Dedifferentiated amniotic fluid mesenchymal stem cell (primary cell): Measurements from ENCODE around the gene ATP5F1B.
"Not testable (repeated sequence)": the region's sequence is repeated elsewhere in the genome, so short reads cannot be mapped to it uniquely, and the experiment has no call there.

ENCODE experiments used
- DNase-seq: peaks from one replicate; pipeline ENCODE4 v3.0.0-alpha.2; 2016; ENCODE audit errors: extremely low spot score

ATP5F1B gene

DNA sequence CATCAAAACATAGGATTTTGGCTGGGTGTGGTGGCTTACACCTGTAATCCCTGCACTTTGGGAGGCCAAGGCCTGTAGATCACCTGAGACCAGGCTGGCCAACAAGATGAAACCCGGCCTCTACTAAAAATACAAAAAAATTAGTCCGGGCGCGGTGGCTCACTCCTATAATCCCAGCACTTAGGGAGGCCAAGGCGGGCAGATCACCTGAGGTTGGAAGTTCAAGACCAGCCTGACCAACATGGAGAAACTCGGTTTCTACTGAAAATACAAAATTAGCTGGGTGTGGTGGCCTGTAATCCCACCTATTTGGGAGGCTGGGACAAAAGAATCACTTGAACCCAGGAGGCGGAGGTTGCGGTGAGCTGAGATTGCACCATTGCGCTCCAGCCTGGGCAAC lies 2.2 kb upstream of the ATP5F1B start:
- DNase-seq, result not testable (repeated sequence)

DNA sequence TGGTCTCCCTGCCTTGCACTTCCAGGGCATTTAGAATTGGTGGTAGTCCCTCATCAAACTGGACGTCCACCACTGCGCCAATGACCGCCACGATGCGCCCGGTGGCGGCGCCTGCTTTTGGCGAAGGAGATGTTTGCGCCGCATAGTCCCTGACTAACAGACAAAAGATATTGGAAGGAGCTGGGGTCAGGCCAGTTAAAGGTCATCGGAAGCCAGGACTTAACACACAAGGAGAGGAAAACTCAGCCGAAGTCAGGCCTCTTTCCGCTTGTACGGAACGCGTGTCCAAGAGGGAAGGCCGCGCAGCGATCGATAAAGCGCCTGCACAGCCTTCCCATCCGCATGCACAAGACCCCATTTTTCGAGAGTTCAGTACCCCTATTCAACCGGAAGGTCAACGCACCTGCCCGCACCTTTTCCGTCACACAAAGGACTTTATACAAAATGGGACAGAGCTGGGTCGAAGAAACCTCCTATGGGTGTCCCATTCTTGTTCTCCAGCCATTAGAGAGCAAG lies 525 bp downstream of the ATP5F1B start:
- no peak for DNase-seq

DNA sequence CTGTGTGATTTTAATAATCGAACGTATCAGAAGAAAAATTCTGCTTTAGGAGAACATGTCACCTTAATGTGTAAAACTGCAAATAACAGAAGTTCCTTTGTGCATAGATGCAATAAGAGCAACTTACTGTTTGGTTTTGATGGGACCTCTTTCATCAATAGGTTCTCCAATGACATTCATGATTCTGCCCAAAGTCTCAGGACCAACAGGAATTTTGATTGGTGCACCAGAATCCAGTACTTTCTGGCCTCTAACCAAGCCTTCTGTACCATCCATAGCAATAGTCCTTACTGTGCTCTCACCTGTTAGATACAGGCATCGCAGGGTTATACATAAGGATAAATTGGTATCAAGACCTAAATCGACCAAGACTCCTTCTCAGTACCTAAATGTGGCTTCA lies 1.1 kb downstream of the ATP5F1B start:
- no peak for DNase-seq

DNA sequence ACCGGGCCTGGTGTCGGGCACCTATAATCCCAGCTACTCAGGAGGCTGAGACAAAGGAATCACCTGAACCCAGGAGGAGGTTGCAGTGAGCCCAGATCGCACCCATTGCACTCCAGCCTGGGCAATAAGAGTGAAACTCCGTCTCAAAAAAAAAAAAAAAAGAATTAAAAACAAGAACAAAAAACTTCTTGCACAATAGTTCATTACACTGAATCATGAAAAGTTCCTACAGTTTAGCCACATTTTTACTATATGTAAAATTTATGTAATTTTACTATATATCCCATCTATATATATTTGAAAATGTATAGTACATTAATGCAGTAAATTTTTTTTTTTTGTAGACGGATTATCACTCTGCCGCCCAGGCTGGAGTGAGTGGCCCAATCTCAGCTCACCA lies 4.6 kb downstream of the ATP5F1B start:
- no peak for DNase-seq

DNA sequence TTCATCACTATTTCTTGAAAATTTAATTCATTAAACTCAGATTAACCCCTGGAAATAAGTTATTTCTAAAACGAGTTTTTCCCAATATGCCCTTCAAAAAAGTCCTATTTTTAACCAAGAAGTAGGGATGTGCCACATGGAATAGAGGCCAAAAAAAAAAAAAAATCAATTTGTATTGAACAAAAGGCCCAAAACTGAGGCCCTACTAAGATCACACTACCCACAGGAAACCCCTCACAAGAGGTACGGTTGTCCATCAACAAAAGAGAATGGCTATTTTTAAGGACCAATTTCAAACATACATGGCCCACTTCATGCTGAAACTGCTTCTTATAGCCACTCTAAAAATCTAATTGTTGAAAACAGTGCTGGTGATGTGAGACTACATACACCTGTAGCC lies 8.2 kb downstream of the ATP5F1B start:
- DNase-seq, result no peak

DNA sequence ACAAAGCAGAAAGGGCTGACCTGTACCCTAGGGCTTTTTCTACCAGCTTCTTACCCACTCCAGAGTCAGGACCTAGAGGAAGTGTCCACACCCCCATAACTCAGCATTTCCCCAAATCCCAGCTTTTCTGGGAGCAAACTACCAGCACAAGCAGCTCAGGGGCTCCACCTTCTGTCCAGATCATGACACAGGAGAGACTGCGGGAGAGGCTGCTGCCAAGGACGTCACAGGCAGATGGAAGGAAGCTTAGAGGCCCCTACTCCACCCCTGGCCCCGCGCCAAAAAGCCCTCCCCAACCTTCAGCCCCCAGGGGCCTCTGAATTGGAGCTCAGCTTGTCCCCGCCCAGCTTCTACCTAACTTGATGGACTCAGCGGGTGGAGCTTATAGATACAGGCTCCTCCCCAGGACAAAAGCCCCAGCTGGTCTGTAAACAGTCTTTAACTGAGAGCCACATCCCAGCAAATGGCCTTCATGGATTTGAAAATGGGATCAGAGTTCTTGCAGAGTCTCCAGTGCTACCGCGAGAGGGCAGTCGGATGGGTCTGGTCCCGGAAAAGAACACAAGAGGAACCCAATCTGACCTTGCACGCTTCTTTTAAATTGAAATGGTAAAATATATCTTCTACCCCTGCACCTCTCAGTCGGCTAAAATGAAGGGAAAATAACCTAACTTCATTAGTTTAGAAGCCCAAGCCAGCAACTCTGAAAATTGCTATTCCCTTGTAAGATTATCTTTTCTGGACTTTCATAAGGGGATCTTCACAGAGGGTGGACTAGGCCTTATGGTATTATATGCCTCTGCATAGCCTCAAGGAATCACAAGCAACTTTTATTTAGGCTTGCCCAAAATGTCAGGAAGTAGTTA lies 8.9 kb downstream of the ATP5F1B start:
- DNase-seq, result peak; percentile 100

DNA sequence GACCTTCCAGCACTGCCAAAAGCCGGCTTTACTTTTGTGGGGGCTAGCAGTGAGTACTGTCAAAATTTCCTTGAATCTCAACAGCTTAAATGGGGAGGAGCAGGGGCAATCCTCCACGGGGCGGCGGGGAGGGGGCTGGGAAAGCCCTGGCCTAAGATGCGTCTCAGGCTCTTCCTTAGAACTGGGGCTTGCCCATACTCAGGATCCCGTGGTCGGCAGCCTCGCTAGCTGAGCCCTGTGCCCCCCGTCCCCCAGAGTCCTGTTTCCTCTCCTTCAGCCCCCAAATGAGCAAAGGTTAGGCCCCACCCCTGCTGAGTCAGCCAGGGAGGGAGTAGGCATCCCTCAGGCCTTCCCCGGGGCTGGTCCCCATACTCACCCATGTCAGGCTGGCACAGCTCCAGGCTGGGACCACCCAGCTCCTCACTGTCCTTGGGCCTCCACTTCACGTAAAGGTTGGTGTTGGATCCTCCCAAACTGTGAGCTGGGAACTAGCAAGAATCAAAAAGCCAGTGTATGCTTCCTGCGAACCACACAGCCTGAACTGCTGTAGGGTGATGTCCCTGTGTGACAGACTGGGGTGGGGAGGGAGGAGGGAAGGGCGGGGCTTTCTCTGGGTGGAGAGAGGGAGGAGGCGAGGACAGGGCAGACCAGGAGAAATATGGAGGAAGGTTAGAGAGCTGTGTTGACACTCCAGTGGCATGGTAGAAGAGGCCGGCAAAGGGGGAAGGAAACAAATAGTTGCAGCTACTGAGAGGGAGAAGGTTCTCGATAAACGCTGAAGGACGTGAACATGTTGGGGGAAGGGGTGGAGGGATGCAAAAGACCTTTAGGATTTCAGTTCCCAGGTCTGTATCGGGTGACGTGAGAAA lies 9.7 kb downstream of the ATP5F1B start:
- peak; percentile 88 for DNase-seq

DNA sequence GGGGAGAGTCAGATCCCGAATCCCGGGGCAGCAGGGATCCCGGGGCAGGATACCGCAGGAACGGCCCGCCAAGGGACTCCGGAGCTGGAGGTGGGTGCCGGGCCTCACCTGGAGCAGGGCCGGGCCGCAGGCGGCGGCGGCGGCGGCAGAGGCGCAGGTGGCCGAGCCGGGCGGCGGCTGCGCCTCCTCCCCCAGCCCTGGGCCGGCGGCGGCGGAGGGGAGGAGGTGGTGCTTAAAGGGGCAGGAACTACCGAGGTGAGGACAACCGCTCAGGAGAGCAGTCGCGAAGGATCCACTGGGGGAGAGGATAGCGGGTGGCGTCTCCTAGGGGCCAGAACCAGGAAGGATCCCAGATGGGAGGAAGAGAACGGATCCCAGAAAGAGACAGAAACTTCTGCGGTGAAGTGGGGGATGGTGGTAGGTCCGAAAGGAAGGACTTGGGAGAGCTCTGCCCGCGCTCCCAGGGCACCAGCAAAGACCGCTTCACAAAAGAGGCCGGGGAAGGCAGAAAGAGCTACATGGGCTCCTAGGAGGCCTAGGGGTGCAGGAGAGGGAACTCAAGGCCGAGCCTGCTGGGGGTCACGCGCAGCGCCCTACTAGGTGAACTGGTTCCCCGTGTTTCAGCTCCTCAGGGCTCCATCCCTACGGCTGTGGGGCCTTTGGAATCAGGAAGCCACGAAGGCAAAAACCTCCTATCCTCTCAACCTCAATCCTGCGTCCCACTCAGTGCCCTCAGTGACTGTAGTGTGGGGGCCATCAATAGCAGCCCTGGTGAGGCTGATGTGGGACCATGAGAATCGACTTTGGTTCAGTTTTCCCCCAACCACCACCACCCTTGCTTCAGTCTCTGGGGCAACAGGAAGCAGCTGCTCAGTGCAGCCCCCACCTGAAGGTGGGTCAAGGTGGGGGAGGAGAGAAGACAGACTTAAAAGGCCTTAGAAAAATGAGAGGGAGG lies 10.7 kb downstream of the ATP5F1B start:
- peak; percentile 46 for DNase-seq

DNA sequence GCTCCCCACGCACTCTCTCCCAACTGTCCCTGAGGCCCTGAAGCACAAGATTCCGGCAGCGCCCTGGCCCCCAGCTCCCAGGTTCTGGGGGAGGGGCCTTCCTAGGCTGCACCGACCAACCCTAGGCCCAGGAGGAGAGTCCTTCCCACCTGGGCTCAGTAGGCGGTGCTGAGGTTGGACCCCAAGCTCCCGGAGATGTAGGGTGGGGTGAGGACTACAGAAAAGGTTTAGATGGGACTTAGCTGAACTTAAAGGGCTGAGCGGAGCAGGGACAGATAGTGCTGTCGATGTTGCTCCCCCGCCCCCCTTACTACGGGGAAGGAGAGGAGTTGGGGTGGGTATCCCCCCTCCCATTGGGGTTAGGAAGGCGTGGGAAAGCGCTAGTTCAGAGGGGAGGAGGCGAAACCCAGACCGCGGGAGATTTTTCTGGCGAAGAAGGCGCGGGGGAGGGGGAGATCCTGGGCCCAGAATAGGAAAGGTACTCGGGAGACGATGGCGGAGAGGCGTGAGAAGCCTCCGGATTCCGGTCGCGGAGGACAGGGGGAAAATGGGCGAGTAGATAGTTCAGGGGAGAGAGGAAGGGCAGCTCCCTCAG lies 11.4 kb downstream of the ATP5F1B start:
- DNase-seq, result no peak

DNA sequence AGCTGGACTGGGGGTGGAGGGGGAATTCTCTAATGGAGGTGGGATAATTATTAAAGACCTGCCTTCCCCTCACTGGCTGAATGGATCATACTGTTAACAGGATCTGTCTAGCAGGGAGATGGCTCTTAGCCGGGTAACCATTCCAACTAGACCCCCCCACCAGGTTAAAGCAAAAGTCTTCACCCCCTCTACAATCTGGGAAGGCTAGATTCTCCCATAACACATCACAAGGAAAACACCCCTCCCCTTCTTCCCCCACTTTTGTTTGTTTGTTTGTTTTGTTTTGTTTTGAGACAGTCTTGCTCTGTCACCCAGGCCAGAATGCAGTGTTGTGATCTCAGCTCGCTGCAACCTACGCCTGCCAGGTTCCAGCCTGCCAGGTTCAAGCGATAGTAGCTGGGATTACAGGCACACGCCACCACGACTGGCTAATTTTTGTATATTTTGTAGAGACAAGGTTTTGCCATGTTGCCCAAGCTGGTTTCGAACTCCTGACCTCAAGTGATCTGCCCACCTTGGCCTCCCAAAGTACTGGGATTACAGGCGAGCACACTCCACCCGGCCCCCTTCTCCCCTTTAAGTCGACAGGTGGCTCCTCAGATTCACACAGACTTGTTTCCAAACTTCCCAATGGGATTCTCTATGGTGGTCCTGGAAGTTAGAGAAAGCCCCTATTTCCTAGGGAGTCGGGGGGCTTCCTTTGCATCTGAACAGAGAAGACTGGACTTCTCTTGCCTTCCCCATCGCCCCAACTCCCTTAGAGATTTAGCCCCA lies 12.1 kb downstream of the ATP5F1B start:
- DNase-seq, result no peak

DNA sequence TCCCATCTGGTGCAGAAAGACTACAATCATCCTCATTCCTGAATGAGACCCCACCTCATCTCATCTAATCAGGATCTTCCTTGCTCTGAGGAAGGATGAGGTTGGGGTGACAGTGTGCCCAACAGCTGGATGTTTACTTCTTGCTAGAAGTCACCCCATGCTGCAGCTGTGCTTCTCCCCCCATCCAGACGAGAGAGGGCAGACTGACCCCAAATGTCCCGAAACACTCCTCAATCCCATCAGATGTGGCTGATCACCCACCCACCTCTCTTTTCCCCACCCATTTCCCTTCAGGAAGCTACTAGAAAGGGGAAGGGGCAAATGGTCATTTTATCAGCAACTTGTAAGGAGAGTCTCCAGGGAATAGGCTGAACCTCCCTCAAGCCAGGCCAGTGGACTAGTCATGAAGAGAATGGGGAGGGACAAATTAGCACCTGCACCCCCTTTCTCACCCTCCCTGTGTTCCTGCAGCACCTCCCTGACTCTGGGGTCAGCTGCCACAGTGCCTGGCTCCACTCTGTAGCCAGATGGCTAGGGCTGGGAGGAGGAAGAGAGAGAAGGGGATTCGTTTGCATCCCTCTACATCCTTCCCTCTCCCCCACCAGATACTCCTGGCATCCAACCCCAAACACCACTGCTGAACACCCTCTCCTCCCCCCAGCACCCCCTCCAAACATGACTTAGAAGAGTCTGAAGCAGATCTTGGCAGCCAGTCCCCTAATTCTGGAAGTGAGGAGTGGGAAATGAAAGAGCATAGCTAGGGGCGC lies 12.9 kb downstream of the ATP5F1B start:
- DNase-seq, result no peak

DNA sequence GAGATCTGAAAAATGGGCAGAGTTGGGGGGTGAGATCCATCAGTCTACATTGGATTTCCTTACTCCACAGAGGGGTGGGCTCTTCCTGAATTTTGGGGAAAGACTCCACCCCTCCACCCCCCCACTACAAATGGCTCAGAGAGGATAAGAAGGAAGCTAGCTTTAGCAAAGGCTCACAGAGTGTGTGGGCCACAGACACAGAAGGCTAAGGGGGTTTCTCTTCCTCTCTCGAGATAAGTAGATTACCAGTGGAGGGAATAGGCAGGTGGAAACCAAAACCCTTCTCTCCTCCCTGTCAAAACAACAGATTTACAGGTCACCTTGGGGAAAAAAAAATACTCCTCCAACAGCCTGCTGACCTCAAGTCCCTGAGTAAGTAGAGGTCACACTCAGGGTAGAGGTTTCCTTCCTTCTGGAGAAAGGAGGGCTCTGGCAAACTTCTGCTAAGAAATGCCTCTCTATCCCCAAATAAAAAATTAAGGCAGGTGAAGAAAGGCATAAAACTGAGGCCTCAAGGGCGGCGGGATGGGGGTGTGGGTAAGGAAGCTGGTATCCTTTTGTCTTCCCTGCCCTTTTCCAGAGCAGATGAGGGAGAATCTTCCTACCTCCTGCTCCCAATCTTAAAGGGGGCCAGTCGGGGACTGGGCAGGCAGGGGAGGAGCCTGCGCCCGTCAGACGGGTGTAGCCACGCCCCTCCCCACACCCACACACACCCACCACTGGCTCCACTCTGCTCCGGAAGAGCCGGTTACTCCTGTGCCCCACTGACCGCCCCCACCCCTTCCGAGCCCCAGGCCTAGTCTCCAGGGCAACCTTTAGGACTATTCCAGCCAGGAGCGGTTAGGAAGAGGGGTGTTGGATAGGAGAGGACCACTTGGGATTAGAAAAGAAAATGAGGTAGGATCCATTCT lies 13.7 kb downstream of the ATP5F1B start:
- DNase-seq, result no peak

DNA sequence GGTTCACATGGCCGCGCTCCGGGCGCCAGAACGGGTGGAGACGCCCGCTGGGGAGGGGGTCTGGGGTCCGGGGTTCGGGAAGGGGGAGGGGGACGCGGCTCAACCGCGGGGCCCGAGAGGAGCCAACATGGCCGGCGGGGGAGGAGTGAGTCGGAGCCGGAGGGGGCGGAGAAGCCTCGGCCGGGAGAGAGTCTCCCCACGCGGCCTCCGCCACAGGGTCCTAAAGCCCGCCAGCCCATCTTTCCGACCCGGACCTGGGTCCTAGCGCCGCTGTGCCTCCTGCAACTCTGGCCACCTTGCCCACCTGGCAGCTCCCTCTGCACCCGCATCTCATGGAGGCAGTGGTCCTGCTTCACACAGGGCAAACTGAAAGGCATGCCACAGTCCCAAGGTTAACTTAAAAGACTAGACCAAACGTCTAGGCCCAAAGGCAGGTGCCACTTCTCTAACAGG lies 15.6 kb downstream of the ATP5F1B start, which contains the start of gene BAZ2A:
Gene BAZ2A, minus strand, starts transcription at position 147 of the 453 bp plus-strand sequence. CDS start 12,796 bp downstream, outside the sequence.
- DNase-seq, result peak; percentile 71

DNA sequence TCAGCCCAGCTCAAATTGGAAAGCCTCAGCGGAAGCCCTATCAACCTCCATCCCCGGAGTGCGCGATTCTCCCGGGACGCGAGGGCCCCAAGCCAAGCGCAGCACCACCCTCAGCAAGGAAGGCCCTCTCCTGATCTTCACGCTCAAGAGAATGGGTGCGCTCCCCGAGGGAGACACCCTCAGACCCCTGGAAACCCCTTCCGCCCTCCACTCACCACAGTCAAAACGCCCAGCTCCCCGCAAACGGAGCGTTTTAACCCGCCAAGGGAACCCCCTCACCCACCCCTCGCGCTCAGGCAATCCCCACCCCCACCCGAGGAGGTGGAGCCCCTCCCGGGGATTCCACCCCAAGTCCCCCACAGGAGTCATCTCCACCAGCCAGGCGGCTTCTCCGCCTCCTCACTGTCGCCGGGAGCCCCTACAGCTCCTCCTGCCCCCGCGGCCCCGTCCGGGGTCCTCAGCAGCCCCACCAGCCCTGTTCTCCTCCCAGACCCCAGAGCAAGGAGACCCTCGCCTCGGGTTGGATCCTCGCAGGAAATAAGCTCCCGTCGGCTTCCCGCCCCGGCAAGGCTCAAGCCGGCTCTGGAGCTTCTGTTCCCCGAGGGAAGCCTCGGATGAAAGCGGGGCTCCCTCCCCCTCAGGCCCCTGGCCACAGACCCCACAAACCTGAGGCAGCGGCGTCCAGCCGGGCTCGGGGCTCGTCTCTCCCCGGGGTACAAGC lies 16.2 kb downstream of the ATP5F1B start:
- DNase-seq, result no peak

DNA sequence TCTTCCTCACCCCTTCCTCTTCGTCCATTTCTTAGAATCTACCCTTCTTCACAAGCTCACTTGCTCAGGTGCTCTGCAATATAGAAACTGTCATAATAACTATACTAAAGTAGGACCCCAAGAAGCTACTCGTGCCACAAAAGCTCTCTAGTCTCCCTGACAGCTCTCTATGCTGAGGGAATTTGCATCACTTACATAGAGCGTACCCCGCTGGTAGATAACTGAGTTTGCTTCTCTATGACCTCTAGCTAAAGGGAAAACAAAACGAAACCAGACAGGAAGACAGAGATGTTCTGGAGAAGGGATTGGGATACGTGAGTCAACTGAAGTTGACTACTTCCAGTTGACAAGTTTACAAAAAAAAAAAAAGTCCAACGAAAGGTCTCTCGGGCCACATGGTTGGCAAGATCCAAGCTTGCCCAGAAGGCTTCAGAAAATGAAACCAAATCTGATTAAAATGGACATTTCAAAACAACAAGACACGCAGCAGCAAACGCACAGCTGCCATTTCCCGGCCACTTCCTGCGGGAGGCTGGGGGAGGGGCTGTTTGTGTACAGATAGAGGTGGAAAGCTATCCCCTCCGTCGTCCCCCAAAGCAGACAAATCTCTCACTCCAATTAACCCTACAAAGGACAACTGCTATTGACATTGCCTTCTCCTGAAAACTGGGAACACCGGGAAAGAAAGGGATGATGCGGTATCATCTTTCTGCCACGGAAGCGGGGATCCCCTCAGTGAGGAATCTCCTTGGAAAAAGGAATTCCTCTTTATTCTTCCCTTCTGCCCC lies 16.9 kb downstream of the ATP5F1B start:
- peak; percentile 63 for DNase-seq

DNA sequence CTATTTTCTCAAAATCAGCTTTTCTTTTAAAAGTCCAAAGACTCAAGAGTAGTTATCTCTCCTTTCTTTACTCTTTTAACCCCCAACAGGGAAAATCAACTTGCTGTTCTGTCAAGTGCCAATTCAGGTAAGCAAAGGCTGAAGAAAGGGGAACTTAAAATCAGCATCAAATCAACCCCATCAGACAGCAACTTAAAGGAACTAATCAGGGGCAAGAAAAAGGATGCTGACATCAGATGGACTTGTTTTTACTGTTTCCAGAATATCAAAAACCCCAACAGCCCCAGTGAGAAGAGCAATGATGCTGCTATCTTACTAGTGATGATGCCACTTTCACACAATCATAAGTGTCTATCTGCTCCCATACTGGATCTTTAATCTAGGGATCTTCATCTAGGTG lies 19.1 kb downstream of the ATP5F1B start:
- DNase-seq, result no peak

DNA sequence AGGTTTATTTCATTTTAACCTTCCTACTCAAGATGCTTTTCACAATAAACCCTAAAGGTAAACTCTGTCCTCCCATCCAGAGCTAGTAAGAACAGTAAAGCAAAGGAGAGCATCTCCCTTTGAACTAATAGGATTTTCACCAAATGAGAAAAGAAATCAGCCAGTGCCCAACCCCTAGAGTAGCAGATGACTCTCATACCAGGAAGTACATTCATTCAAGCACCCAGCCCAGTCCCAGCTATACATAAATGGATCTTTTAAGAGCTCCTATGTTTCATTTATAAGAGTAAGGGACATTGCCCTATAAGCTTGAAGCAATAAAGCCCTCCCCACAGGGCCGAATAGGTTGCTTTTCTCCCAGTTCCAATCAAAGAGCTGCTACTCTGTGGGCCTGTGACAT lies 23.2 kb downstream of the ATP5F1B start:
- no peak for DNase-seq
